ENCODE measurements around the gene LILRB2. TPM values are rescaled to one million over a fixed set of nuclear protein-coding genes. Genes with fewer than 3 reads are reported as not detected.

Gene LILRB2
- total and polyA plus RNA-seq, 2 experiments from 2014 or later, result not detected

DNA sequence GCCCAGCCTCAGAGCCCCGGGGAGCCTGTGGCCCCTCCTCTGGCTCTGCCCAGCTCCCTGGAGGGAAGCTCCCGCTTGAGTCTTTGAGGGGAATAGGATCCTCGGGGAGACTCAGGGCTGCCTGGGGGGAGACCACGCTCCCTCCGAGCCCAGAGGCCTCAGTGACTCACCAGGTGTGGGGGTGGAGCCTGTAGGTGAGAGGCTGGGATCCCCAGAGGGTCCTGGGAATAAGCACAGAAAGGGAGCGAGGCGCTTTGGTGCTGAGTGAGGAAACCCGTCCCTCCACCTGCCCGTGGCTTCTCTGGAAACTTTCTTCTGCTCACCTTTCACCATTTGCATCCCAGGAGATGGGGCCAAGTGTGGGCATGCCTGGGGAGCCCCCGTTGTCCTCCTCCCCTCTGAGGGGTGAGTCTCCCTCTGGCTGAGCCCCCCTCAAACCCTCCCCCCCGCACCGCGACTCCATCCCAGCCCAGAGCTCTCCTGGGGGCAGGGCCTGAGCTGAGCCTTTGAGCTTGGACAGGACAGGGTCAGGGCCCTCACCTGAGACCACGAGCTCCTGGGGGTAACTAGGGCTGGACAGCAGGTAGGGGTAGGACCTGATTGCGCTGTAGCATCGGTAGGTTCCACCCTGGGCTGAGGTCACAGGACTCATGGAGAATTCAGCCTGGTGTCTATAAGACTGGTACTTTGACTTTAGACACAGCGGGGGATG is 26.6 kb downstream of the LILRB2 start:
- Histone ChIP-seq H3K27me3 (ENCODE audit: insufficient read depth) (no peaks in the 10 kb centered on the region), H4K20me1 (replicated peaks; ENCODE audit: insufficient read depth) (no peaks in the 10 kb centered on the region), H3F3A (replicated peaks; ENCODE audit: low read depth) (no peaks in the 10 kb centered on the region), H3K79me2 (replicated peaks; ENCODE audit: insufficient read depth) (no peaks in the 10 kb centered on the region), H3K4me2 (no peak overlapping the region), H3K9me2 (ENCODE audit: insufficient read depth) (no peaks in the 10 kb centered on the region), H2AFZ (0 out of 2 replicates have a peak overlapping the region, but pooled peaks have one; percentile 28), H3K36me3 (ENCODE audit: insufficient read depth) (no peaks in the 10 kb centered on the region), H3K4me1 (ENCODE audit: insufficient read depth) (no peaks in the 10 kb centered on the region), H3K4me3 (no peak overlapping the region), H3K27ac (ENCODE audit: low read depth) (no peak overlapping the region)
- TF ChIP-seq ZNF331 (CRISPR knock-in tag; IDR thresholded peaks at IDR 0.05; ENCODE audit: low read depth), result no peak
- TF ChIP-seq CREB1 (CRISPR knock-in tag; IDR thresholded peaks at IDR 0.05; ENCODE audit: low read depth), result no peak
- no peak for TF ChIP-seq JUNB (IDR thresholded peaks at IDR 0.05; ENCODE audit: unreplicated experiment)
- Mint-ChIP-seq H3K27me3 (ENCODE audit: insufficient read depth, low read depth, poor library complexity) (peaks cover 5% of the 10 kb centered on the region), H3K9me3 (no peaks in the 10 kb centered on the region), H3K4me1 (peaks cover 4% of the 10 kb centered on the region; the same call in 1 of the 3 replicates), H3K27ac (no peak overlapping the region), H3K36me3 (ENCODE audit: low read depth) (no peaks in the 10 kb centered on the region), H3K4me3 (no peak overlapping the region)
- ATAC-seq (peak; percentile 77), DNase-seq (ENCODE audit: low spot score) (peak; percentile 32)

DNA sequence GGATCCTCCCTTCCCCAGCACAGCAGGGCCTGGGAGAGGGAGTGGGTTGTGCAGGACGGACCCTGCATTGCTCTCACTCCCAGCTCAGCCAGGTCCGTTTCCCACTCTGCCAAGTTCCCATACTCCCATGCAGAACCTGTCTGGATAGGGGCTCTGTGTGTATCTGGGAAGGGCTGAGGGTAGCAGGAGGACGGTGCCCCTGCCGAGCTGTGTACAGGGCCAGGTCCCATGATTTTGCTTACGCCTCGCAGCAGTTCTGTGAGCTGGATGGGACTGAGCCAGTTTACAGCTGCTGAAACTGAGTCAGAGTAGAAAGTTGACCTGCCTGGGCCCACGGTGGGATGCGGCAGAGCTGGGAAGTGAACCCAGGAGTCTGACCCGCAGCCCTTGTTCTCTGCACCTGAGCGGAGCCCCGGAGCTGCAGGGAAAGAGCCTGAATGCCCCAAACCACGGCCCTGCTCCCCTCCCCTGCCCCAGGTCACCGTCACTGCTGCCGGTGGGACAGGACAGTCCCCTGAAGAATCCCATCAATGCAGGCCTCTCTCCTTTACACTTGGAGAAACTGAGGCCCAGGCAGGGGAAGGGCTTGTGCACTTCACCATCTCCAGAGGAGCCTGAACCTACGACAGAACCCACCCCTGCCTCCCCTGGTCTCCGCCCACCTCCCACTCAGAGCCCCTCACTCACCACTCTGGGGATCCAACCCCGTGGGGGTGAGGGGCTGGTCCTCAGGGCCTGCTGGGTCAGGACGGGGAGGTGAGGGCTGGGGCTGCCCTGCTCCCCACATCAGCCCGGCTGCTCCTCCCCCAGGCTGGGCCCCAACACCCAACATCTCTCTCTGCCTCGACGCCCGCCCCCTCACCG is 27.3 kb downstream of the LILRB2 start:
- no peaks in the 10 kb centered on the region for H3K9me3 Mint-ChIP-seq
- H4K20me1 ChIP-seq (replicated peaks; ENCODE audit: insufficient read depth), result no peaks in the 10 kb centered on the region
- peaks cover 5% of the 10 kb centered on the region for H3K27me3 Mint-ChIP-seq (ENCODE audit: insufficient read depth, low read depth, poor library complexity)
- no peaks in the 10 kb centered on the region for H3K79me2 ChIP-seq (replicated peaks; ENCODE audit: insufficient read depth)
- no peak overlapping the region for H3K4me3 Mint-ChIP-seq
- no peak overlapping the region for H3K4me2 ChIP-seq
- H3K36me3 ChIP-seq (ENCODE audit: insufficient read depth), result no peaks in the 10 kb centered on the region
- H3F3A ChIP-seq (replicated peaks; ENCODE audit: low read depth), result no peaks in the 10 kb centered on the region
- DNase-seq (ENCODE audit: low spot score), result no peak
- H3K9me2 ChIP-seq (ENCODE audit: insufficient read depth), result no peaks in the 10 kb centered on the region
- ATAC-seq, result no peak
- no peak overlapping the region for H3K27ac ChIP-seq (ENCODE audit: low read depth)
- H3K4me1 ChIP-seq (ENCODE audit: insufficient read depth), result no peaks in the 10 kb centered on the region
- H3K4me1 Mint-ChIP-seq, result peaks cover 4% of the 10 kb centered on the region; the same call in 1 of the 3 replicates
- no peak overlapping the region for H3K27ac Mint-ChIP-seq
- H3K27me3 ChIP-seq (ENCODE audit: insufficient read depth), result no peaks in the 10 kb centered on the region
- H2AFZ ChIP-seq, result no peak overlapping the region
- H3K36me3 Mint-ChIP-seq (ENCODE audit: low read depth), result no peaks in the 10 kb centered on the region
- no peak overlapping the region for H3K4me3 ChIP-seq
- no peak for TF ChIP-seq NANOG (IDR thresholded peaks at IDR 0.05; ENCODE audit: borderline replicate concordance)
- TF ChIP-seq, protein P1, sequence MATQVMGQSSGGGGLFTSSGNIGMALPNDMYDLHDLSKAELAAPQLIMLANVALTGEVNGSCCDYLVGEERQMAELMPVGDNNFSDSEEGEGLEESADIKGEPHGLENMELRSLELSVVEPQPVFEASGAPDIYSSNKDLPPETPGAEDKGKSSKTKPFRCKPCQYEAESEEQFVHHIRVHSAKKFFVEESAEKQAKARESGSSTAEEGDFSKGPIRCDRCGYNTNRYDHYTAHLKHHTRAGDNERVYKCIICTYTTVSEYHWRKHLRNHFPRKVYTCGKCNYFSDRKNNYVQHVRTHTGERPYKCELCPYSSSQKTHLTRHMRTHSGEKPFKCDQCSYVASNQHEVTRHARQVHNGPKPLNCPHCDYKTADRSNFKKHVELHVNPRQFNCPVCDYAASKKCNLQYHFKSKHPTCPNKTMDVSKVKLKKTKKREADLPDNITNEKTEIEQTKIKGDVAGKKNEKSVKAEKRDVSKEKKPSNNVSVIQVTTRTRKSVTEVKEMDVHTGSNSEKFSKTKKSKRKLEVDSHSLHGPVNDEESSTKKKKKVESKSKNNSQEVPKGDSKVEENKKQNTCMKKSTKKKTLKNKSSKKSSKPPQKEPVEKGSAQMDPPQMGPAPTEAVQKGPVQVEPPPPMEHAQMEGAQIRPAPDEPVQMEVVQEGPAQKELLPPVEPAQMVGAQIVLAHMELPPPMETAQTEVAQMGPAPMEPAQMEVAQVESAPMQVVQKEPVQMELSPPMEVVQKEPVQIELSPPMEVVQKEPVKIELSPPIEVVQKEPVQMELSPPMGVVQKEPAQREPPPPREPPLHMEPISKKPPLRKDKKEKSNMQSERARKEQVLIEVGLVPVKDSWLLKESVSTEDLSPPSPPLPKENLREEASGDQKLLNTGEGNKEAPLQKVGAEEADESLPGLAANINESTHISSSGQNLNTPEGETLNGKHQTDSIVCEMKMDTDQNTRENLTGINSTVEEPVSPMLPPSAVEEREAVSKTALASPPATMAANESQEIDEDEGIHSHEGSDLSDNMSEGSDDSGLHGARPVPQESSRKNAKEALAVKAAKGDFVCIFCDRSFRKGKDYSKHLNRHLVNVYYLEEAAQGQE (IDR thresholded peaks at IDR 0.05; ENCODE audit: unreplicated experiment), result no peak
- TF ChIP-seq CREB1 (CRISPR knock-in tag; IDR thresholded peaks at IDR 0.05; ENCODE audit: low read depth), result no peak
- no peak for TF ChIP-seq STAT1 (IDR thresholded peaks at IDR 0.05; ENCODE audit: unreplicated experiment)
- TF ChIP-seq JUNB (IDR thresholded peaks at IDR 0.05; ENCODE audit: unreplicated experiment), result no peak
- TF ChIP-seq EZH2 (IDR thresholded peaks at IDR 0.05; ENCODE audit: low read depth, unreplicated experiment), result no peak
- TF ChIP-seq POLR2AphosphoS5 (IDR thresholded peaks at IDR 0.05; ENCODE audit: low read depth), result no peak
- TF ChIP-seq, protein P2, sequence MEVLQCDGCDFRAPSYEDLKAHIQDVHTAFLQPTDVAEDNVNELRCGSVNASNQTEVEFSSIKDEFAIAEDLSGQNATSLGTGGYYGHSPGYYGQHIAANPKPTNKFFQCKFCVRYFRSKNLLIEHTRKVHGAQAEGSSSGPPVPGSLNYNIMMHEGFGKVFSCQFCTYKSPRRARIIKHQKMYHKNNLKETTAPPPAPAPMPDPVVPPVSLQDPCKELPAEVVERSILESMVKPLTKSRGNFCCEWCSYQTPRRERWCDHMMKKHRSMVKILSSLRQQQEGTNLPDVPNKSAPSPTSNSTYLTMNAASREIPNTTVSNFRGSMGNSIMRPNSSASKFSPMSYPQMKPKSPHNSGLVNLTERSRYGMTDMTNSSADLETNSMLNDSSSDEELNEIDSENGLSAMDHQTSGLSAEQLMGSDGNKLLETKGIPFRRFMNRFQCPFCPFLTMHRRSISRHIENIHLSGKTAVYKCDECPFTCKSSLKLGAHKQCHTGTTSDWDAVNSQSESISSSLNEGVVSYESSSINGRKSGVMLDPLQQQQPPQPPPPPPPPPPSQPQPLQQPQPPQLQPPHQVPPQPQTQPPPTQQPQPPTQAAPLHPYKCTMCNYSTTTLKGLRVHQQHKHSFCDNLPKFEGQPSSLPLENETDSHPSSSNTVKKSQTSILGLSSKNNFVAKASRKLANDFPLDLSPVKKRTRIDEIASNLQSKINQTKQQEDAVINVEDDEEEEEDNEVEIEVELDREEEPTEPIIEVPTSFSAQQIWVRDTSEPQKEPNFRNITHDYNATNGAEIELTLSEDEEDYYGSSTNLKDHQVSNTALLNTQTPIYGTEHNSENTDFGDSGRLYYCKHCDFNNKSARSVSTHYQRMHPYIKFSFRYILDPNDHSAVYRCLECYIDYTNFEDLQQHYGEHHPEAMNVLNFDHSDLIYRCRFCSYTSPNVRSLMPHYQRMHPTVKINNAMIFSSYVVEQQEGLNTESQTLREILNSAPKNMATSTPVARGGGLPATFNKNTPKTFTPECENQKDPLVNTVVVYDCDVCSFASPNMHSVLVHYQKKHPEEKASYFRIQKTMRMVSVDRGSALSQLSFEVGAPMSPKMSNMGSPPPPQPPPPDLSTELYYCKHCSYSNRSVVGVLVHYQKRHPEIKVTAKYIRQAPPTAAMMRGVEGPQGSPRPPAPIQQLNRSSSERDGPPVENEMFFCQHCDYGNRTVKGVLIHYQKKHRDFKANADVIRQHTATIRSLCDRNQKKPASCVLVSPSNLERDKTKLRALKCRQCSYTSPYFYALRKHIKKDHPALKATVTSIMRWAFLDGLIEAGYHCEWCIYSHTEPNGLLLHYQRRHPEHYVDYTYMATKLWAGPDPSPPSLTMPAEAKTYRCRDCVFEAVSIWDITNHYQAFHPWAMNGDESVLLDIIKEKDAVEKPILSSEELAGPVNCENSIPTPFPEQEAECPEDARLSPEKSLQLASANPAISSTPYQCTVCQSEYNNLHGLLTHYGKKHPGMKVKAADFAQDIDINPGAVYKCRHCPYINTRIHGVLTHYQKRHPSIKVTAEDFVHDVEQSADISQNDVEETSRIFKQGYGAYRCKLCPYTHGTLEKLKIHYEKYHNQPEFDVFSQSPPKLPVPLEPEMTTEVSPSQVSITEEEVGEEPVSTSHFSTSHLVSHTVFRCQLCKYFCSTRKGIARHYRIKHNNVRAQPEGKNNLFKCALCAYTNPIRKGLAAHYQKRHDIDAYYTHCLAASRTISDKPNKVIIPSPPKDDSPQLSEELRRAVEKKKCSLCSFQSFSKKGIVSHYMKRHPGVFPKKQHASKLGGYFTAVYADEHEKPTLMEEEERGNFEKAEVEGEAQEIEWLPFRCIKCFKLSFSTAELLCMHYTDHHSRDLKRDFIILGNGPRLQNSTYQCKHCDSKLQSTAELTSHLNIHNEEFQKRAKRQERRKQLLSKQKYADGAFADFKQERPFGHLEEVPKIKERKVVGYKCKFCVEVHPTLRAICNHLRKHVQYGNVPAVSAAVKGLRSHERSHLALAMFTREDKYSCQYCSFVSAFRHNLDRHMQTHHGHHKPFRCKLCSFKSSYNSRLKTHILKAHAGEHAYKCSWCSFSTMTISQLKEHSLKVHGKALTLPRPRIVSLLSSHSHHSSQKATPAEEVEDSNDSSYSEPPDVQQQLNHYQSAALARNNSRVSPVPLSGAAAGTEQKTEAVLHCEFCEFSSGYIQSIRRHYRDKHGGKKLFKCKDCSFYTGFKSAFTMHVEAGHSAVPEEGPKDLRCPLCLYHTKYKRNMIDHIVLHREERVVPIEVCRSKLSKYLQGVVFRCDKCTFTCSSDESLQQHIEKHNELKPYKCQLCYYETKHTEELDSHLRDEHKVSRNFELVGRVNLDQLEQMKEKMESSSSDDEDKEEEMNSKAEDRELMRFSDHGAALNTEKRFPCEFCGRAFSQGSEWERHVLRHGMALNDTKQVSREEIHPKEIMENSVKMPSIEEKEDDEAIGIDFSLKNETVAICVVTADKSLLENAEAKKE (CRISPR knock-in tag; IDR thresholded peaks at IDR 0.05), result no peak
- TF ChIP-seq EZH2phosphoT487 (IDR thresholded peaks at IDR 0.05; ENCODE audit: unreplicated experiment), result no peak

All from GM23338 (cell line).